CD8-positive, alpha-beta memory T cell (primary cell): ENCODE results near the gene LRRK1. TPM values are rescaled to one million over a fixed set of nuclear protein-coding genes. Genes with fewer than 3 reads are reported as not detected.

ENCODE experiments used
- CTCF ChIA-PET: fragments of 350-600 bp; sonication (Branson Sonifier 250); formaldehyde crosslinking; loops from one replicate; lab custom pipeline; 2021; ENCODE audit warnings: antibody characterized with exemption; lab: Charles Lee
- POLR2A ChIA-PET: fragments of 350-600 bp; sonication (Branson Sonifier 250); formaldehyde crosslinking; loops from one replicate; lab custom pipeline; 2021; ENCODE audit warnings: antibody characterized with exemption; lab: Charles Lee
- DNase-seq, 5 donors: peaks; one replicate each; pipeline versions ENCODE4 v3.0.0 to v3.0.0-alpha.2; 2020 to 2022; ENCODE audit warnings: mixed read lengths in 1 of 5
- H3K27ac ChIP-seq: one replicate; pipeline ENCODE4 v1.7.0; 2013; ENCODE audit warnings: low read depth, mild to moderate bottlenecking, low read length, moderate library complexity
- H3K27me3 ChIP-seq: 2 replicates; pipeline ENCODE4 v1.7.0; 2013; ENCODE audit warnings: low read length, mild to moderate bottlenecking; ENCODE audit not compliant: insufficient read depth, poor library complexity, severe bottlenecking
- H3K36me3 ChIP-seq: 2 replicates; pipeline ENCODE4 v1.7.0; 2013; ENCODE audit warnings: mild to moderate bottlenecking, low read length, moderate library complexity; ENCODE audit not compliant: insufficient read depth
- H3K4me1 ChIP-seq: 2 replicates; pipeline ENCODE4 v1.7.0; 2013; ENCODE audit warnings: mild to moderate bottlenecking, low read length, moderate library complexity; ENCODE audit not compliant: insufficient read depth
- H3K4me3 ChIP-seq: 2 replicates; pipeline ENCODE4 v1.7.0; 2013; ENCODE audit warnings: mild to moderate bottlenecking, low read length
- H3K9me3 ChIP-seq: 2 replicates; pipeline ENCODE4 v1.7.0; 2013; ENCODE audit warnings: mild to moderate bottlenecking, low read length
- H3K27ac Mint-ChIP-seq, 8 donors: one replicate each; pipeline ENCODE4 v1.8.0; 2020 to 2021; ENCODE audit warnings: mixed read lengths in 8 of 8, mild to moderate bottlenecking in 6 of 8, inconsistent platforms in 3 of 8, moderate library complexity in 3 of 8
- H3K27me3 Mint-ChIP-seq, 2 donors: one replicate each; pipeline ENCODE4 v1.8.0; 2020 to 2021; ENCODE audit warnings: mixed read lengths in 2 of 2, mild to moderate bottlenecking in 1 of 2, moderate library complexity in 1 of 2
- H3K36me3 Mint-ChIP-seq, 3 donors: one replicate each; pipeline ENCODE4 v1.8.0; 2020 to 2021; ENCODE audit warnings: mixed read lengths in 3 of 3, inconsistent platforms in 1 of 3, mild to moderate bottlenecking in 1 of 3
- H3K4me1 Mint-ChIP-seq, 3 donors: one replicate each; pipeline ENCODE4 v1.8.0; 2020 to 2021; ENCODE audit warnings: mixed read lengths in 3 of 3, inconsistent platforms in 1 of 3, mild to moderate bottlenecking in 1 of 3
- H3K4me3 Mint-ChIP-seq, 7 donors: one replicate each; pipeline ENCODE4 v1.8.0; 2020 to 2021; ENCODE audit warnings: mixed read lengths in 7 of 7, mild to moderate bottlenecking in 6 of 7, moderate library complexity in 4 of 7, inconsistent platforms in 2 of 7
- H3K9me3 Mint-ChIP-seq, 5 donors: one replicate each; pipeline ENCODE4 v1.8.0; 2020 to 2022; ENCODE audit warnings: mixed read lengths in 5 of 5, mild to moderate bottlenecking in 3 of 5, moderate library complexity in 2 of 5, inconsistent platforms in 1 of 5
- polyA plus RNA-seq: library from polyadenylated mRNA; unstranded; fragments of 300-500 nt; fragmentation: Illumina TruSeq; gene quantifications from one replicate; pipeline ENCODE4 v1.2.3, GENCODE V29; 2021
- total RNA-seq, 2 experiments: library from RNA; stranded (reverse); gene quantifications; one replicate each; pipeline ENCODE4 v1.2.3, GENCODE V29; 2021

Gene LRRK1
- total and polyA plus RNA-seq, 3 experiments from 2014 or later, result 0.31 to 0.79 TPM; not detected in 1

DNA sequence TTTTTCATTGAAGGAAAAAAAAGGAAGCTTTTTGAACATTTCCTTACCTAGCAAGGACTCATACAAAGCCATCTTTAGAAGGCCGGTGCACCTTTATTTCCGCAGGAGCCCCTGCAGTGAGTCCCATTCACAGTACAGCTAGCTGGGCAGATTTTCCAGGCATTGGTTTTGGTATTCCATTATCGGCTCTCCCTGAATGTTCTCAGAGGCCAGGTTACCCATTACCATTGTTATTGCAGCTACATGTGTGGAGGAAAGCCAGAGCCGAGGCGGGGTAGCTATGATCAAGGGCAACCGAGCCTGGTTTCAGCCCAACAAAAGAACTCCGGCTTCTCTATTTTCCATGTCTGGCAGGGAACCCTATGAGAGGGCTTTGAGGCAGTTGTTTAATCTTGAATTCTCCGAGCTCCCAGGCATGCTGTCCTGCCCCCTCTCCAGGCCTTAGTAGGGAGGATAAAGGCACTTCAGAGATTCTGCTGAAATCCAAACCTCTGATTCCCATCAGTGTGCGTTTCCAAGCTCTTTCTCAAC lies 100.3 kb downstream of the LRRK1 start:
- POLR2A ChIA-PET, result no interaction called here

DNA sequence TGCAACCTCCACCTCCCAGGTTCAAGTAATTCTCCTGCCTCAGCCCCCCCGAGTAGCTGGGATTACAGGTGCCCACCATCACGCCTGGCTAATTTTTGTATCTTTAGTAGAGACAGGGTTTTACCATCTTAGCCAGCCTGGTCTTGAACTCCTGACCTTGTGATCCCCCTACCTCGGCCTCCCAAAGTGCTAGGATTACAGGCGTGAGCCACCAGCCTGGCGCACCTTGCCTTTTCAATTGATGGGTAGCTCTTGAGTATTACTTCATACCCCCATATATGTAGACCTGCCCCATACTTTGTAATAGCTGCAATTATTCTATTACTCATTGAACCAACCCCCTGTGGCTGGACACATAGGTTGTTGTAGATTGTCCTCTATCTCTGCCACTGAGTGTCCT lies 101.3 kb downstream of the LRRK1 start:
- H3K4me1 ChIP-seq, result no peaks in the 10 kb centered on the region
- ChIA-PET POLR2A (no interaction called here), CTCF (interaction anchor here (1.1 to 7.0 kb wide), 2 partner anchors 12 to 238 kb away, joined by 3 to 63 read pairs; no protein-coding TSS in a partner anchor)
- no peaks in the 10 kb centered on the region for H3K9me3 Mint-ChIP-seq
- no peaks in the 10 kb centered on the region for H3K9me3 ChIP-seq
- no peaks in the 10 kb centered on the region for H3K4me1 Mint-ChIP-seq
- H3K36me3 ChIP-seq, result no peaks in the 10 kb centered on the region
- H3K36me3 Mint-ChIP-seq, result no peaks in the 10 kb centered on the region
- no peaks in the 10 kb centered on the region for H3K27me3 Mint-ChIP-seq
- H3K4me3 ChIP-seq, result no peak overlapping the region
- no peak overlapping the region for H3K4me3 Mint-ChIP-seq
- H3K27me3 ChIP-seq, result no peaks in the 10 kb centered on the region
- no peak overlapping the region for H3K27ac ChIP-seq
- DNase-seq, result no peak
- H3K27ac Mint-ChIP-seq, result no peak overlapping the region

More for the DNA sequence above, 100.3 kb downstream of the LRRK1 start:
- Mint-ChIP-seq H3K4me1 (no peaks in the 10 kb centered on the region), H3K36me3 (no peaks in the 10 kb centered on the region), H3K4me3 (no peak overlapping the region), H3K27ac (no peak overlapping the region), H3K9me3 (no peaks in the 10 kb centered on the region), H3K27me3 (no peaks in the 10 kb centered on the region)
- CTCF ChIA-PET, result interaction anchor here (1.7 to 7.0 kb wide), 2 partner anchors 11 to 239 kb away, joined by 8 to 63 read pairs; no protein-coding TSS in a partner anchor
- no peak for DNase-seq
- no peaks in the 10 kb centered on the region for H3K27me3 ChIP-seq
- H3K9me3 ChIP-seq, result no peaks in the 10 kb centered on the region
- no peaks in the 10 kb centered on the region for H3K36me3 ChIP-seq
- no peak overlapping the region for H3K4me3 ChIP-seq
- H3K4me1 ChIP-seq, result no peaks in the 10 kb centered on the region
- H3K27ac ChIP-seq, result no peak overlapping the region

DNA sequence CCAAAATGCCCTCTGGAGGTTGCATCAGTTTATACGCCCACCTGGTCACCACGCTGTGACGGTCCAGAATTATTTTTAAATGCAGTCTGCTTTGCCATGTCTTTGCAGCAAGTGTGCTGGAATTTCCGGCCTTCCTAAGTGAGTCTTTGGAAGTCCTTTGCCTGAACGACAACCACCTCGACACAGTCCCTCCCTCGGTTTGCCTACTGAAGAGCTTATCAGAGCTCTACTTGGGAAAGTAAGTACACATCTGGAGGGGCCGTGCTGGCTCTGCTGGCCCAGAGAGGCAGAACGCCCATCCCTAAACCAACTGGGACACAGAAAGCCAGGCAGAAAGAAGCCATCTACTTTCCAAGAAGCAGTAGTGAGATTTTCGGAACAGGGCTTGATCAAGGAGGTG lies 101.8 kb downstream of the LRRK1 start:
- no peaks in the 10 kb centered on the region for H3K27me3 Mint-ChIP-seq
- no peaks in the 10 kb centered on the region for H3K9me3 Mint-ChIP-seq
- no peaks in the 10 kb centered on the region for H3K36me3 Mint-ChIP-seq
- H3K27me3 ChIP-seq, result no peaks in the 10 kb centered on the region
- CTCF ChIA-PET, result interaction anchor here (1.1 to 7.0 kb wide), 2 partner anchors 13 to 238 kb away, joined by 3 to 63 read pairs; no protein-coding TSS in a partner anchor
- H3K4me1 Mint-ChIP-seq, result no peaks in the 10 kb centered on the region
- no peak overlapping the region for H3K4me3 Mint-ChIP-seq
- no peak overlapping the region for H3K4me3 ChIP-seq
- no peaks in the 10 kb centered on the region for H3K9me3 ChIP-seq
- DNase-seq, result no peak
- POLR2A ChIA-PET, result no interaction called here
- H3K27ac ChIP-seq, result no peak overlapping the region
- H3K27ac Mint-ChIP-seq, result no peak overlapping the region
- no peaks in the 10 kb centered on the region for H3K4me1 ChIP-seq
- no peaks in the 10 kb centered on the region for H3K36me3 ChIP-seq

DNA sequence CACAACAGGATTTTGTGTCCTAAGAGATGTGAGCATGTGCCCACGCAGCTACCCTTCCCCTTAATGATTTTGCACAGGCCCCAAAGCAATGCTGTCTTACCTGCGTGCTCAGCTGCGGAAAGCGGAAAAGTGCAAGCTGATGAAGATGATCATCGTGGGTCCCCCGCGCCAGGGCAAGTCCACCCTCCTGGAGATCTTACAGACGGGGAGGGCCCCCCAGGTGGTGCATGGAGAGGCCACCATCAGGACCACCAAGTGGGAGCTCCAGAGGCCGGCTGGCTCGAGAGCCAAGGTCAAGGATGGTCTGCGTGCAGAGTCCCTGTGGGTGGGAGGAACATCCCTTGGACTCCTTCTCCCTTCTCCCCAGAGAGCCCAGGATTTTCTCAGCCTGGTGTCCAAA lies 103.1 kb downstream of the LRRK1 start:
- Mint-ChIP-seq H3K27me3 (no peaks in the 10 kb centered on the region), H3K4me3 (no peak overlapping the region), H3K4me1 (no peaks in the 10 kb centered on the region), H3K9me3 (no peaks in the 10 kb centered on the region), H3K27ac (no peak overlapping the region), H3K36me3 (no peaks in the 10 kb centered on the region)
- ChIA-PET POLR2A (no interaction called here), CTCF (interaction anchor here (1.3 to 7.0 kb wide), 3 partner anchors 8 to 235 kb away, joined by 3 to 63 read pairs (median 6); no protein-coding TSS in a partner anchor)
- no peak overlapping the region for H3K27ac ChIP-seq
- H3K36me3 ChIP-seq, result no peaks in the 10 kb centered on the region
- H3K27me3 ChIP-seq, result no peaks in the 10 kb centered on the region
- no peaks in the 10 kb centered on the region for H3K9me3 ChIP-seq
- H3K4me3 ChIP-seq, result no peak overlapping the region
- no peaks in the 10 kb centered on the region for H3K4me1 ChIP-seq
- DNase-seq, result no peak

DNA sequence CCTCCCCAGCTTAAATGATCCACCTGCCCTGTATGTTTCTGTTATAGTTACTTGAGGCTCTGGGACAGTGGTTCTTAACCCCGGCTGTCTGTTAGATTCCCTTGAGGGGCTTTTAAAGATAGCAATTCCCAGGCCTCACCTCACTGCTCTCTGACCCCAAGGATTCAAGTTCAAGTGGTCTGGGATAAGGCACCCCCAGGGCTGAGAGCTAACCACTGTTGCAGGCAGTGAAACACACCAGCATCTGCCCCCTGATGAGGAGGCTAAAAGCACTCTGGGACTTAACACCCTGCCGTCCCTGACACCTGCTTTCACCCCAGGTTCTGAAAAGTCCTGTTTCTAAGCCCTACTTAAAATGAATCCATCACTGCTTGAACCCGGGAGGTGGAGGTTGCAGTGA lies 103.7 kb downstream of the LRRK1 start:
- no peaks in the 10 kb centered on the region for H3K4me1 ChIP-seq
- H3K9me3 ChIP-seq, result no peaks in the 10 kb centered on the region
- no peak overlapping the region for H3K27ac ChIP-seq
- H3K4me3 Mint-ChIP-seq, result no peak overlapping the region
- no peaks in the 10 kb centered on the region for H3K4me1 Mint-ChIP-seq
- POLR2A ChIA-PET, result no interaction called here
- CTCF ChIA-PET, result interaction anchor here (1.3 to 7.0 kb wide), 3 partner anchors 9 to 235 kb away, joined by 3 to 63 read pairs (median 6); no protein-coding TSS in a partner anchor
- H3K4me3 ChIP-seq, result no peak overlapping the region
- DNase-seq, result no peak
- H3K27me3 ChIP-seq, result no peaks in the 10 kb centered on the region
- H3K36me3 ChIP-seq, result no peaks in the 10 kb centered on the region
- H3K27ac Mint-ChIP-seq, result no peak overlapping the region
- H3K9me3 Mint-ChIP-seq, result no peaks in the 10 kb centered on the region
- H3K36me3 Mint-ChIP-seq, result no peaks in the 10 kb centered on the region
- no peaks in the 10 kb centered on the region for H3K27me3 Mint-ChIP-seq

DNA sequence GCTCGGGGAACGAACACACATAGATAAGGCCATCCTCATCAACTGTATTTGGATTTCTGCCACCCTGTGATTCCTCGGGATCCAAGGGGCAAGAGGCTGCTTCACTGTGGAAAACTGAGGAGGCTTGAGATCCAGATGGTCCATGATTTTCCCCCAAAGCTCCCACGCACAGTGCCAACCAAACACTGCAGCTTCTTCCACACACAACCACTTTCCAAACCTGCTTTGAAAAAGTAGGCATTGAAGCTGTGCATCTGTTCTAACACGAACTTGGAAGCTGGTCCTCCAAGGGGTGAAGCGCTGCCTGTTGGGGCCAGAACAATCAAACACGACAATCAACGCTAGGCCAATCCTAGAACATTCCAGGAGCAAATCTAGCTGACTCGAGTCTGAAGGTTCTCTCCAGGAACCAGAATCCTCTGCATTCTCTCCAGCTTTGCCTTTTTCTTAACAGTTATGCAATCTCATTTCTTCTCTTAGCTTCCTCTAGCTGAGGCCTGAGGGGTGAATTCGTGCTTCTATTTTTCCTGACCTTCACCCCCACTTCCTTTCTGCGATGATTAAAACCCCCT lies 104.4 kb downstream of the LRRK1 start:
- Mint-ChIP-seq H3K4me3 (no peak overlapping the region), H3K27me3 (peaks cover 2 to 3% of the 10 kb centered on the region in 2 donors), H3K9me3 (no peaks in the 10 kb centered on the region), H3K4me1 (no peaks in the 10 kb centered on the region), H3K27ac (no peak overlapping the region), H3K36me3 (no peaks in the 10 kb centered on the region)
- CTCF ChIA-PET, result interaction anchor here (1.2 to 7.0 kb wide), 3 partner anchors 8 to 234 kb away, joined by 3 to 63 read pairs (median 6); no protein-coding TSS in a partner anchor
- H3K27ac ChIP-seq, result no peak overlapping the region
- no peaks in the 10 kb centered on the region for H3K9me3 ChIP-seq
- no peaks in the 10 kb centered on the region for H3K27me3 ChIP-seq
- POLR2A ChIA-PET, result no interaction called here
- H3K36me3 ChIP-seq, result no peaks in the 10 kb centered on the region
- H3K4me3 ChIP-seq, result no peak overlapping the region
- no peaks in the 10 kb centered on the region for H3K4me1 ChIP-seq
- DNase-seq, result no peak

DNA sequence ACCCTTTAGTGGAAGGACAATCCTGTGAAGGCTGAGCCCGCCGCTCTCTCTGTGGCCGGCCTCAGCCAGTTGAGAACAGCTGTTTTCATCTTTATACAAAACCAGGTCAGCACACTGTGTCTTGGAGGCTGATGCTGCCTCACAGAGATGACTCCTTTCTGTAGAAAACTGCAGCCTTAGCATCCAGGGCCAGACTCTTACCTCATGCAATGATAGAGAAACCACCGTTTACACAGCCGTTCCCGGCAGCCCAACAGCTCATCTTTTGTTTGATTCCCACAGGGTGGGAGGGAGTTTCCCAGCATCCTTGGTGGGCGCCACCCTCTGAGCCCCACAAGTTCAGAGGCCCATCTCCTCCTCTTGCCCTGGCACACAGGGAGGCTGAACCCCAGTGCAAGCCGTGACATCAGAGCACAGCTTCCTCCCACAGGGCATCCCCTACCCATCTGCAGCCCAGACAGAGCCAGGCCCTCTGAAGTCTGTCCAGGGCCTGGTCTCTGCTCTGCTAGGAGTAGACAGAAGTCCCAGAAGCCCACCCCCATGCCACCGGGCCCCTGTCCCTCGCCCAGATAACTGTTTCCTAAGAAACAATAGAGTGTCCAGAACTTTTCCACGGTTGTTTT lies 105.0 kb downstream of the LRRK1 start:
- H3K4me1 ChIP-seq, result no peaks in the 10 kb centered on the region
- POLR2A ChIA-PET, result no interaction called here
- H3K4me3 ChIP-seq, result no peak overlapping the region
- H3K27me3 ChIP-seq, result no peaks in the 10 kb centered on the region
- no peak overlapping the region for H3K4me3 Mint-ChIP-seq
- no peak overlapping the region for H3K27ac ChIP-seq
- H3K36me3 Mint-ChIP-seq, result no peaks in the 10 kb centered on the region
- peaks cover 2 to 3% of the 10 kb centered on the region in 2 donors for H3K27me3 Mint-ChIP-seq
- CTCF ChIA-PET, result interaction anchor here (1.2 to 7.0 kb wide), 2 partner anchors 9 to 16 kb away, joined by 3 to 63 read pairs; no protein-coding TSS in a partner anchor
- no peaks in the 10 kb centered on the region for H3K4me1 Mint-ChIP-seq
- DNase-seq, result no peak
- no peak overlapping the region for H3K27ac Mint-ChIP-seq
- no peaks in the 10 kb centered on the region for H3K9me3 Mint-ChIP-seq
- H3K9me3 ChIP-seq, result no peaks in the 10 kb centered on the region
- H3K36me3 ChIP-seq, result no peaks in the 10 kb centered on the region
